ENCODE measurements around the gene LRRC32.

LRRC32 gene

DNA sequence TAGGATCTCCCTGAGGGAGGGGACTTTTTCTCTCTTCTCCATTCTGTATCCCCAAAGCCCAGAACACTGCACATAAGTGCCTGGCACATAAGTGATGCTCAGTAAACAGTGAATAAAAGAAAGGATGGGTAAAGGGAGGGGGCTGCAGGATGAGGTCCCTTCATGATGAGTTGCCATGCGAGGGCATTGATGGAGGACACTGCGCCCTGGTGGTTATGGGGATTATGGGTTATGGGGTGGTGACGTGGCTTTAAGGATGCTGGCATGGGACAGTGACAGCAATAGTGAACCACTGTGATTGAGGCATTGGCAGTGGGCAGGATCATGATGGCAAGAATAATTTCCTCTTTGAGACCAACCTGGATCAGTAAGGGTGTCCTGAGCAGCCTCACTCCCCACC is 43.9 kb upstream of the LRRC32 start:
- no peak overlapping the region for H3K4me3 ChIP-seq (ENCODE audit: low read length)
- DNase-seq (ENCODE audit: low read depth) = no peak
- TF ChIP-seq CTCF (conservative IDR thresholded peaks at IDR 0.05; ENCODE audit: low read depth, low read length) = no peak

- DNase-seq (ENCODE audit: low read depth) = no peak
- TF ChIP-seq CTCF (conservative IDR thresholded peaks at IDR 0.05; ENCODE audit: low read depth, low read length) = no peak
- H3K4me3 ChIP-seq (ENCODE audit: low read length) = no peak overlapping the region
Measured at GRCh38 chr11:76713499-76713898, 43.0 kb upstream of the LRRC32 start.

- no peak overlapping the region for H3K4me3 ChIP-seq (ENCODE audit: low read length)
- no peak for DNase-seq (ENCODE audit: low read depth)
- no peak for TF ChIP-seq CTCF (conservative IDR thresholded peaks at IDR 0.05; ENCODE audit: low read depth, low read length)
Measured at GRCh38 chr11:76712125-76712524, 41.6 kb upstream of the LRRC32 start.

GRCh38 chr11:76709756-76710155 is 39.2 kb upstream of the LRRC32 start:
- DNase-seq (ENCODE audit: low read depth) = no peak
- H3K4me3 ChIP-seq (ENCODE audit: low read length) = no peak overlapping the region

DNA sequence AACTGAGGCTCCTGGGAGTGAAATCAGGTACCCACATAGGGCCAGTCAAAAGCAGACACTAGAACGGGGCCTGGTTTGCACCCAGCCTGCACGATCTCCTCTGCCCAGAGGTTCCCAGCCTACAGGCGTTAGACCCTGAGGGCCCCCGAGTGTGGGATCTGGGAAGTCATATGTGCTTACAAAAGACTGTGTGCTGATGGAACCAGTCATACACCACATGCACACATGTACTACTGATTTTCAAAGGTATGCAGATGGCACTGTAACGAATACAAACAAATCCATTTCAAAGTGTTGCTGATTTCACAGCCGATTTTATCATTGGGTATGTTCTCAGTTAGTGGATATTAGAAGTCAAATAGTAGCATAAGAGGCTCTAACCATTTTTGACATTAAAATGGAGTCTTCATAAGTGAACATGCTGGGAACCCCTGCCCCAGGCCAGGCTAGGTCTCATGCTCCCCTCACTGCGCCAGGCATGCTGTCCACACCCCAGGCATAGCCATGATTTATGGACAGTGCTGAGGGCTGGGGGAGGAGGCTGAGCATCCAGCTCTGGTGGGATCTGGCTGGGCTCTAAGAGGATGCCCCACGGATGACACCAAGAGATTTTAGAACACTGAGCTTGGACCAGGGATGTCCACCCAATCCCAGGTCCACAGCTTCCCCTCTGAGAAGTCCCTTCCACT is 38.6 kb upstream of the LRRC32 start:
- TF ChIP-seq CTCF (conservative IDR thresholded peaks at IDR 0.05; ENCODE audit: low read depth, low read length) = no peak
- H3K4me3 ChIP-seq (ENCODE audit: low read length) = no peak overlapping the region
- DNase-seq (ENCODE audit: low read depth) = no peak

More at GRCh38 chr11:76709756-76710155, 39.2 kb upstream of the LRRC32 start:
- TF ChIP-seq CTCF (conservative IDR thresholded peaks at IDR 0.05; ENCODE audit: low read depth, low read length) = no peak

- TF ChIP-seq CTCF (conservative IDR thresholded peaks at IDR 0.05; ENCODE audit: low read depth, low read length) = no peak
- H3K4me3 ChIP-seq (ENCODE audit: low read length) = no peak overlapping the region
- DNase-seq (ENCODE audit: low read depth) = no peak
Measured at GRCh38 chr11:76707293-76707825, 36.8 kb upstream of the LRRC32 start.

DNA sequence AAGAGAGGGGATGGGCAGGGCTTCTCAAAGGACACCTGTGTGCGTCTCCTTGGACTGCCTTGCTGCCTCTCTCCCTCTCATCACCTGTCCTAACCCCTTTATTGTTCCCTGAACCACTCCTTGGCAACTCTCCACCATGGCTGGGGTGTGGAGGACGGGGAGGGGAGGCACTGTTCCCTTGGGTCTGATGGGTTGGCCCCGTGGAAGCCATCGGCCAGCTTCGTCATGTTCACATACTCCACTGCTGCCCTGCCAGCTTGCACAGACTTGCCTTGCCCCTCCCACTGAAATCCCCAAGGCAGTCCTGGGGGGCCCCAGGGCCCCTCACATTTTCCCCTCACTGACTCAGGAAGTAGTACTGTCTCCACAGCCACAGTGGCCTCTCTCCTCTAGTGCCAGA is 36.1 kb upstream of the LRRC32 start:
- DNase-seq (ENCODE audit: low read depth) = no peak
- no peak overlapping the region for H3K4me3 ChIP-seq (ENCODE audit: low read length)
- TF ChIP-seq CTCF (conservative IDR thresholded peaks at IDR 0.05; ENCODE audit: low read depth, low read length) = no peak
